NCI-H748 (cell line): ENCODE results near the gene YPEL3.
"Not testable (repeated sequence)": the region's sequence is repeated elsewhere in the genome, so short reads cannot be mapped to it uniquely, and the experiment has no call there.

ENCODE experiments used
- DNase-seq: peaks from one replicate; lab custom pipeline; 2025; ENCODE audit not compliant: unreplicated experiment; lab: John Stamatoyannopoulos, UW

The YPEL3 gene, protein sequence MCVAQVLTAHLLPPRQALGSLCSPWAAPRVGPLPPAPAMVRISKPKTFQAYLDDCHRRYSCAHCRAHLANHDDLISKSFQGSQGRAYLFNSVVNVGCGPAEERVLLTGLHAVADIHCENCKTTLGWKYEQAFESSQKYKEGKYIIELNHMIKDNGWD

DNA sequence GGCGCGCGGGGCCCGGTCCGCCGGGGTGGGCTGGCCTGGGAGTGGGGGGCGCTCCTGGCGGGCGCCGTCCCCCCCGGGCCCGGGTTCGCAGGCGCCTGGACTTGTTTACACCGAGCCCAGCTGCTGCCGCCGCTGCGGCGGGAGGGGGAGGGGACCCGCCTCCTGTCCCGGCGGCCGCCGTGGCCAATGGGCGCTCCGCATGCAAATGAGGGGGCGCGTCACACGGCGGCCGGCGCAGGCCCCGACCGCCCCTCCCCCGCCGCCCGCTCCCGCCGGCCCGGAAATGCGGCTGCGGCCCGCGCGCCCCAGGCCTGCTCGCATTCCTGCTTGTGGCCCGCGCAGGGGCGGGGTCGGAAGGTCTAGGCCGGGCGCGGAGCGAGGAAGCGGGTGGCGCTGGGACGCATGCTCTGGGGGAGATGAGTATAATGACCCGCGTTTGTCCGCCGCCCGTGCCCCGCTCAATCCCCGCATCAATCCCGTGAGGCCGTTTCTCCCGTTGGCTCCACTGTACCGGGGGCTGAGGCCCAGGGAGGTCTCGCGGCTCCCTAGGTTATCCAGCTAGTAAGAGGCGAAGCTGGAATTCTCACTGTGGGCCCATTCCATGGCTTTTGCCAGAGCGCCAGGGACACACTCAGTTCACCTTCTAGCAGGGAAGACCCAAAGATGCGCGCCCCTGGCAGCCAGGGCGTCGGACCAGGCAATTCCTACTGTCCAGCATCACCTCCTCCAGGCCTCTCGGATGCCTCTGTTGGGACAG lies at the start of gene YPEL3:
YPEL3 (minus strand) TSS at position 109 of the 757 bp plus-strand sequence. CDS start 731 bp downstream, outside the sequence.
- DNase-seq = peak; percentile 87

DNA sequence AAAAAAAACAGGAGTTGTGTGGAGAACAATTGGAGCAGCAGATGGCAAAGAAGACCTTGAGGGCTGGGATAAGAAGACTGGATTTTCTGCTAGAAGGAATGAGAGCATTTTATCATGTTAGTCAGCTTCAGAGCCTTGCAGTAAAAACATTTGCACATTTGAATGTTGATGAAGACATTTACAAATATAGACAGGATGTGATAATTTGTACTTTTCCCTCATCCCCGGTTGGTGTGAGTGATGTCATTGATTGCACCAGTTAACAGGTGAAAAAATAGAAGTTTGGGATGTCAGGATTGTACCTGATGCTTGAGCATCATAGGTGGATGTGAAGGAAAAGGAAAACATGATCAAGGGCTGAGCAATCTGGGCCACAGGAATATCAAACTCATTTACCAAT lies 49.6 kb upstream of the YPEL3 start:
- DNase-seq = no peak

DNA sequence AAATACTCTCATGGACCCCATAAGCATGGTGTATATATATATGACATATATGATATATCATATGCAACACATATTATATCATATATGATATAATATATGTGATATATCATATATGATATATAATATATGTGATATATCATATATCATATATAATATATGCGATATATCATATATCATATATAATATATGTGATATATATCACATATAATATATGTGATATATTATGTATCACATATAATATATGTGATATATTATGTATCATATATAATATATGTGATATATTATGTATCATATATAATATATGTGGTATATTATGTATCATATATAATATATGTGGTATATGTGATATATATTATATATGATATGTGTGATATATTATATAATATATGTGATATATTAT lies 48.9 kb upstream of the YPEL3 start:
- DNase-seq = no peak

DNA sequence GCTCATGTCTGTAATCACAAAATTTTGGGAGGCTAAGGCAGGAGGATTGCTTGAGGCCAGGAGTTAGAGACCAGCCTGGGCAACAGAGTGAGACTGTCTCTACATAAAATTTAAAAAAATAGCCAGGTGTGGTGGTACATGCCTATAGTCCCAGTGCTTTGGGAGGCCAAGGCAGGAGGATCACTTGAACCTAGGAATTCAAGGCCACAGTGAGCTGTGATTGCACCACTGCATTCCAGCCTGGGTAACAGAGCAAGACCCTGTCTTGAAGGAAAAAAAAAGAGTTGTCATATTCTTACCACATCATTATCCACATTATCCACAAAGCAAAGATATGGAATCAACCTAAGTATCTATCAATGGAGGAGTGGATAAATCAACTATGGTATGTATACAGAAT lies 48.0 kb upstream of the YPEL3 start:
- no peak for DNase-seq

DNA sequence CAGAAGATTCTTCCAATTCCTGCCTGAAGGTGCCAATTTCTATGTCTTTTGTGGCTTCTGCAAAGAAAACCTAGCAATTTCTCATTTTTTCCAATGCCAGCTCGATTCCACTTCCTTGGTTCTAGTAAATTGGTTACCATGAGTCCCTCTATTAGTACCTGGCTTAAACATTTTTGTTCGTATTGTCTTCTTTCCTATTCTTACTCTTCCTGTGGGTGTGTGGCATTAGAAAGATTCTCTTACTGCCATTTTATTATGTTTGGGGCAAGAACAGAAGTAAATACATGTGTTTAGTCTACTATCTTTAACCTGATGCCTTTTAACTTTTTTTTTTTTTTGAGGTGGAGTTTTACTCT lies 47.3 kb upstream of the YPEL3 start:
- no peak for DNase-seq

DNA sequence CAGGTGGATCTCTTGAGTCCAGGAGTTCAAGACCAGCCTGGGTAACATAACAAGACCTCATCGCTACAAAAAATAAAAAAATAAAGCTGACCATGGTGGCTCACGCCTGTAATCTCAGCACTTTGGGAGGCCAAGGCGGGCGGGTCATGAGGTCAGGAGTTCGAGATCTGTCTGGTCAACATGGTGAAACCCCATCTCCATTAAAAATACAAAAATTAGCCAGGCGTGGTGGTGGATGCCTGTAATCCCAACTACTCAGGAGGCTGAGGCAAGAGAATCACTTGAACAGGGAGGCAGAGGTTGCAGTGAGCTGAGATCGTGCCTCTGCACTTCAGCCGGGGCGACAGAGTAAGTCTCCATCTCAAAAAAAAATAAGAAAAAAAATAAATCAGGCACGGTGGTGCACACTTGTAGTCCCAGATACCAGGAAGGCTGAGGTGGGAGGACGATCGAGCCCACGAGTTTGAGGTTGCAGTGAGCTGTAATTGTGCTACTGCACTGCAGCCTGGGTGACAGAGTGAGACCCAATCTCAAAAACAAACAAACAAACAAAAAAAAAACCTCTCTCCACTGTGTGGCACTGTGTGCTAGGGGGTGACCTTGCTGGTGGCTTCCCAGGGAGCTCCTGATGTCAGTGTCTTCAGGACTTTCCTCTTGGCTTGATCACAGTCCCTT lies 46.8 kb upstream of the YPEL3 start:
- DNase-seq = peak; percentile 7

DNA sequence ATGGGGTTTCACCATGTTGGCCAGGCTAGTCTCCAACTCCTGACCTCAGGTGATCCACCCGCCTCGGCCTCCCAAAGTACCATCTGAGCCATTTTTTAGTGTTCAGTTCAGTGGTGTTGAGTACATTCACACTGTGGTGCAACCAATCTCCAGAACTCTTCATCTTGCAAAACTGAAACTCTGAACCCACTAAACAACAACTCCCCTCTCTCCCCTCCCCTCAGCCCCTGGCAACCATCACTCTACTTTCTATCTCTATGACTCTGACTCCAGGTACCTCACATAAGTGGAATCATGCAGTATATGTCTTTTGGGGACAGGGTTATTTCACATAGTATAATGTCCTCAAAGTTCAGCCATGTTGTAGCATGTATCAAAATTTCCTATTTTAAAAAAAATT lies 45.7 kb upstream of the YPEL3 start:
- DNase-seq = no peak

DNA sequence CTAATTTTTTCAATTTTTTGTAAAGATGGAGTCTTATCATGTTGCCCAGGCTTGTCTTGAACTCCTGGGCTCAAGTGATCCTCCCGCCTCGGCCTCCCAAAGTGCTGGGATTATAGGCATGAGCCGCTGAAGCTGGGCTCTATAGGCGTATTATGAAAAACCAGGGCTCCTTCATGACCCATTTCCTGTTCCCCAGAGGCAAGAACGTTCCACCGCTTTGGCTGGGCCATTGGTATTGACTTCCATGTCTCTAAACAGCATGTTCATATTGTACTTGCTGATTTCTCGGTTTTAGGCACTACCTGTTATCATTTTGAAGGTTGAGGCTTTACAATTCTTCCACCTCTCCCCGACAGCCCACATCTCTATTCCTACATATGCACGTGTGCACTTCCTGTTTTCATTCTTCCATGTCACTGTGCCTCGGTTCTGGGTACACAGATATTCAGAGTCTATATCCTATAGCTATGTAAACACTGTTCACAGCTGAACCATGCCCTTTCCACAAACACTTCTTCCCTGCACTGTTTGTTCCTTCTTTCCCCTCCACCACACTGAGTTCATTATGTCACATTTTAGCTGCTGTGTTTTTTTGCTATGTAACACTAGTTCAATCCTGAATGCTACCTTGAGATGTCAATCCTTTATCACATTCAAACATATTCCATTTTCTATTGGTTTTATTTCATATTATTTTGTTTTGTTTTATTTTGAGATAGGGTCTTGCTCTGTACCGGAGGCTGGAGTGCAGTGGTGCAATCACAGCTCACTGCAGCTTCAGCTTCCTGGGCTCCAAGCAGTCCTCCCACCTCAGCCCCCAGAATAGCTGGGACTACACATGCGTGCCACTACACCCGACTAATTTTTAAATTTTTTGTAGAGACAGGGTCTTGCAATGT lies 43.8 kb upstream of the YPEL3 start:
- peak; percentile 35 for DNase-seq

DNA sequence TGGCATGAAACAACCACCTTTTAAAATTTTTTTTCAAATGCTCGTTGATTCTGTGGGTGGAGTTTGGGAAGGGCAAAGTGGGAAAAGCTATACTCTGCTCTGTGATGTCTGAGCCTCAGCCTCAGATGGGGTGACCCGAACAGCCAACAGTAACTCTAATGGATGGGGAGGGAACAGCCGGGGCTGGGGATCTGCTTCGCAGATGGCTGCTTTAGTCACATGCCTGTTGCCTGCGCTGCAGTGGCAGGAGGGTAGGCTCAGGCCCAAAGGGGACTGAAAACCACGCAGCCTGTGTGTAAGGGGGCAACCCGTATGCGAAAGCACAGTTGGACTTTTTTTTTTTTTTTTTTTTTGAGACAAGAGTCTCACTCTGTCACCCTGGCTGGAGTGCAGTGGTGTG lies 41.9 kb upstream of the YPEL3 start:
- no peak for DNase-seq

DNA sequence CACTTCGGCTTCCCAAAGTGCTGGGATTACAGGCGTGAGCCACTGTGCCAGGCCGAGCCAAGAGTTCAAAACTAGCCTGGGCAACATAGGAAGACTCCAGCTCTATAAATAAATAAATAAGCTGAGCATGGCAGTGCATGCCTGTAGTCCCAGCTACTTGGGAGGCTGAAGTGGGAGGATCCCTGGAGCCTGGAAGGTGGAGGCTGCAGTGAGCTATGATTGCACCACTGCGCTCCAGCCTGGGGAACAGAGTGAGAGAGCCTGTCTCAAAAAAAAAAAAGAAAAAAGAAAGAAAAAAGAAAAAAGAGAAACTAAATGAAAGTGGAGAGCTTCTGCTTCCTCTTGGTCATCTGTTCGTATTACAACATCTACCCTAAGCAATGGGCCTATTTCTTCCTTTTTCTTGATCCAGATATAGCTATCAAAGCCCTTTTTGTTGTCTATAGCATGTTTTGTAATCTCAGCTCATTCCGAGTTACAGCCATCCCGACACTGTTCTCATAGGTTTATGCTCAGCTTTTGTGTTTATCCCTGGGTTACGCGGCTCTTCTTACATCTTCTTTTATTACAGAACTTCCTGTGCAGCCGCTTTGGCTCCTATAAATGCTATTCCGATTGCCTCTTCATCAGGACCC lies 41.1 kb upstream of the YPEL3 start:
- no peak for DNase-seq

DNA sequence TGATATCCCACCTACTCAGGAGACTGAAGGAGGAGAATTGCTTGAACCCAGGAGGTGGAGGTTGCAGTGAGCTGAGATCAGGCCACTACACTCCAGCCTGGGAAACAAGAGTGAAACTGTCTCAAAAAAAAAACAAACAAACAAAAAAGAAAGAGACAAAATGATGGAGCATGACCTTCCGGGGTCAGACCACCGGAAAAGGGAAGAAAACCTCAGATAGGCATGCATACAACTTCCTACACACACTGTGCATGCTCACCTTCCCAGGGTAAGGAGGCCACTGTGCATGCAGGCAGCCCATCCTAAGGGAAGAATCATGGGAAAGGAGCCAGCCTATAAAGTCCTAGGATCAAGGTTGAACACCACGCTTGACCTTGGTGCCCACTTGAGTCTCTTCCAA lies 36.6 kb upstream of the YPEL3 start:
- DNase-seq = no peak

DNA sequence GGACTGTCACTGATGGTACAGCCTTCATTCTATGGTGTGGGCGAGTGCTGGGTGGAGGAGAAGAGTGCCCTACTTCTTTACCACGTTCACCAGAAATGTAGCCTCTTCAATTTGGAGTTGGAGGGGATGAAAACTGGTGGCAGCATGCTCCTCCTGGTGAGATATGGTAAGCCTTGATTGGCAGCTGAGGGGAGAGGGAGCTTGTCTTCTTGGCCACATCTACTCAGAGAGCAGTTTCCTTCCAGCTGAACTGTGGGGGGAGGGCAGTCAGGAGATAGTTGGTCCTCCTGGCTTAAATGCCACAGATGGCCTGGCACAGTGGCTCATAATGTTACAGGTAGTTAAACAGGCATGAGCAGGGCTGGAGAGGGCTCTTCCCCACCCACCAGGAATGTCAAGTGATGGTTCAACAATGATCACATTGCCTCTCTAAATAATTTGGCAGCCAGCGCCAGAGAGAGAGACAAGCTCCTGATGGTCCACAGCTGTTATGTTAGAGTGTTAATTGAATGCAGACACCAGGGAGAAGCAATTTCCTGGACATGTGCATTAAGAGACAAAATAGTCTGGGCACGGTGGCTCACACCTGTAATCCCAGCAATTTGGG lies 36.0 kb upstream of the YPEL3 start:
- DNase-seq = peak; percentile 45

DNA sequence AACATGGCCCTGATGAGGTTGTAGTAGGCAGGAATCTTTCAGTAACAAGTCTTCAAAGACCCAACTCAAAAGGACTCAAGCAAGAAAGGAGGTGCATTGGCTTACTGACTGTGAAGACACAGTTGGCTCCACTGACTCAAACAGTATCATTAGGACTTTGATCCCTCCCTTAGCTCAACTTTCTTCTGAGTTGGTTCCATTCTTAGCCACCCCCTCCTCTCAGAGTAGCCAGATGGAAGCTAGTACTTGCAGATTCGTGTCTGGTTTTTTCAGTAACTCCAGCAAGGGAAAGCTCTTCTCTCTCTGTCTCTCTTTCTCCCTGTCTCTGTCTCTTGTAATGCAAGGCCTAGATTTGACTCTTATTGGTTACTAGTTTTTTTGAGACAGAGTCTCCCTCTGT lies 32.0 kb upstream of the YPEL3 start:
- DNase-seq = no peak

DNA sequence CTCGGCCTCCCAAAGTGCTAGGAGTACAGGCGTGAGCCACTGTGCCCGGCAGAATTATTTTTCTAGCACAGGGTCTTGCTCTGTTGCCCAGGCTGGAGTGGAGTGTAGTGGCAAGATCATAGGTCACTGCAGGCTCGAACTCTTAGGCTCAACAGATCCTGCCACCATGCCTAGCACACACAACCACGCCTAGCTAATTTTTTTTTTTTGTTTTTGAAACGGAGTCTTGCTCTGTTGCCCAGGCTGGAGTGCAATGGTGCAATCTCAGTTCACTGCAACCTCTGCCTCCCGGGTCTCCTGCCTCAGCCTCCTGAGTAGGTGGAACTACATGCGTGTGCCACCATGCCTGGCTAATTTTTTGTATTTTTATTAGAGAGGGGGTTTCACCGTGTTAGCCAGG lies 29.7 kb upstream of the YPEL3 start:
- not testable (repeated sequence) for DNase-seq

DNA sequence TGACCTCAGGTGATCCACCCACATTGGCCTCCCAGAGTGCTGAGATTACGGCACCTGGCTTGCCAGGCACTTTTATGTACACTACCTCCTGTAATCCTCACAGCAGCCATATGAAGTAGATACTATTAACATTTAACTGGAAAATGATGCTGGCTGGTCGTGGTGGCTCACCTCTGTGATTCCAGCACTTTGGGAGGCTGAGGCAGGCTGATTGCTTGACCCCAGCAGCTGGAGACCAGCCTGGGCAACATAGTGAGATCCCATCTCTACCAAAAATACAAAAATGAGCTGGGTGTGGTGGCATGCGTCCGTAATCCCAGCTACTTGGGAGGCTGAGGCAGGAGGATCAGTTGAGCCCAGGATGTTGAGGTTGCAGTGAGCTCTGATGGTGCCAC lies 29.0 kb upstream of the YPEL3 start:
- DNase-seq = no peak

DNA sequence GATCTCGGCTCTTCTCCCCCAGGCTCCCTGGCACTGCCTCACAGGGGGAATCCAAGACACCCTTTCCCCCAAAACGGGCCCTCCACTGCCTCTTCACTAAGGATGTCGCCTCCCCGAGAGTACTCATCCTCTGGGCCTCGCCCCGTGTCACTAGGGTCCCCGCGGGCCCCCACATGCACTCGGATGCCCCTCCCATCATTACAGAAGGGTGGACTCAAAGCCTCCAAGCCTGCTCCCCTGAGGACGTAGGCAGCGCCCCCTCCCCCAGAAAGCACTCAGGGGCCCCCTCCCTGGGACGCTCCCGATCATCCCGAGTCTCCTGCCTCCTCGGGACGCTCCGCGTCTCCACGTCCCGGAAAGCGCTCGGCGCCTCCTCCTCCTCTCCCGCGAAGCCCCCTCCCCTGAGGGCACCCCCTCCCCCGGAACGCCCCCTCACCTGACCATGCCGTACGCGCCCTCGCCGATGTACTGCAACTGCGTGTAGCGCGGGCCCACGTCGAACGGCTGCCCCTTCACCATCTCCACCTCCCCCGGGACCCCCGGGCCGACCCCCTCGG lies 26.7 kb upstream of the YPEL3 start:
- peak; percentile 55 for DNase-seq

DNA sequence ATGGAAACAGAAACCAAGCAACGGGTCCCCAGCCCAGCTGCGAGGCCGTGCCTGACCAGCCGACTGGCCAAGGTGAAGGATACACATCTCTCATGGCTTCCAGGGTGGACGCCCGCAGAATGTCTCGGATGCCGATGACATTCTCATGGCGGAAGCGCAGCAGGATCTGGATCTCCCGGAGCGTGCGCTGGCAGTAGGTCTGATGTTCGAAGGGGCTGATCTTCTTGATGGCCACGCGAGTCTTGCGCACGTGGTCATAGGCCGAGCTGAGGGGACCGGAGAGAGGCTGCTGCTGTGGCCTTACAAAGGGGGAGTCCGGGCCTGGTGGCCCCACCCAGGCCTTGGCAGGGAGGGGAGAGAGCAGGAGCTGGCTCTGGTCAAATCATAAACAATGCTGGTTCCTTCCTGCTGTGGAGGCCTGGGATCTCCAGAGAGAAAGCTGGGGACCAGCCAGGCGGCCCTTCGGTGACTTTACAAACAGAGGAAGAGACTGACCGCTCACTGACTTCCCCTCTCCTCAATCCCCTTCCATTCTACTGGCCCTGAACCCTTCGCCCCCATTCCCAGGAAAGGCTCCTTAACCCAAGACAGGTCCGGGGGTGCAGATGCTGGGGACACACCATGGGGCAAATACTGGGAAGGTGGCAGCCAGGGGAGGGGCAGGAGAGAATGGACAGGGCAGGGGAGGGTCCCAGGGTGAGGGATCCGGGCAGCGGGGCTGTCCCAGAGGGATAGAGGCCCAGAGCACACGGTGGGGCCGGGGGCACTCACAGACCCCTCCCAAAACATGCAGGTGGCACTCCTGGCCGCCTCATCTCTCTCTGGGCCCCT lies 25.9 kb upstream of the YPEL3 start:
- DNase-seq = no peak

DNA sequence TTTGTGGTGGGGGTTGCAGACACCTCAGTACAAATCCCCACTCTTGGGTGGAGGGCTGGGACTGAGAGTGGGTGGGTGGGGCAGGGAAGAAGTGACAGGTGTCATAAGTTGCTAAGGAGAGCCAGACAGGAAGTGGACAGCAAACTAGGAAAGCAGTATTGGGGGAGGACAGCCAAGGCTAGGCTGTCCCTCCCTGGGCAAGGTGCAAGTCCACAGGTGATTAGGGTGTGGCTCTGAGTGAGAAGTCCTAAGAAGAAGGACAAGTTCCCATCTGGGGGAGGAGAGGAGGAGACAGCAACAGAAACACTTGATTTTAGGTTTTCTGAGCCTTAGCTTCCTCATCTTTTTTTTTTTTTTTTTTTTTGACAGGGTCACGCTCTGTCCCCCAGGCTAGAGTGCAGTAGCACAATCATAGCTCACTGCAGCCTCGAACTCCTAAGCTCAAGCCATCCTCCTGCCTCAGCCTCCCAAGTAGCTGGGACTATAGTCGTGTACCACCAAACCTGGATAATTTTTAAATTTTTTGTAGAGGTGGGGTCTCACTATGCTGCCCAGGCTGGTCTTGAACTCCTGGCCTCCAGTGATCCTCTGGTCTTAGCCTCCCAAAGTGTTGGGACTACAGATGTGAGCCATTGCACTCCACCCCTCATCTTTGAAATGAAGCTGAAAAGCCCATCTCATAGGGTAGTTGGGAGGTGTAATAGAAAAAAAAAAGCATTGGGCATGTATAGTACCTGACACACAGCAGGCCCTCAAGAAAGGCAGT lies 24.5 kb upstream of the YPEL3 start:
- no peak for DNase-seq

DNA sequence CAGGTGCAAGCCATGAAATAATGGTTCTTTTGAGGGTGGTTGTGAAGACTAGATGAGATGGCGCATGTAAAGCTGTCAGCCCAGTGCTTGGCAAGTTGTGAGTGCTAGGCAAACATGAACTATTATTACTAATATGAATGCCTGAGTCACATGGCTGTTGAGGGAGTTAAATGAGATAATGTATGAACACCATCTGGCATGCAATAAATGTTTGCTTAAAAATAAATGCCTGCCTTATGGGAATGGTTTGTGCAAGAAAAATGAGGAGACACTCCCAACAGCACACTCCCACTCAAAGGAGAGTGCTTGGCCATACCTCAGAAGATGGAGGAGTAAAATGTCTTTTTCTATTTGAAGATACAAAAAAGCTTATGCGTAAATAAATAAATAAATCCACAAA lies 23.4 kb upstream of the YPEL3 start:
- DNase-seq = no peak
